Neural crest cell (in vitro differentiated cells): ENCODE results near the gene SHBG. TPM values are rescaled to one million over a fixed set of nuclear protein-coding genes. Genes with fewer than 3 reads are reported as not detected.
A peak's percentile ranks its signal among the peaks of the same experiment; 100 is the strongest.
"Not testable (repeated sequence)": the region's sequence is repeated elsewhere in the genome, so short reads cannot be mapped to it uniquely, and the experiment has no call there.

Experiments used
- DNase-seq: peaks from one replicate; pipeline ENCODE4 v3.0.0; 2021; ENCODE audit warnings: low read depth, mixed read lengths, low spot score
- H3K27ac Mint-ChIP-seq: one replicate; pipeline ENCODE4 v1.8.0; 2021; ENCODE audit warnings: mild to moderate bottlenecking, mixed read lengths; ENCODE audit not compliant: unreplicated experiment
- H3K27me3 Mint-ChIP-seq: 2 replicates; pipeline ENCODE4 v1.8.0; 2021; ENCODE audit warnings: low read depth, mild to moderate bottlenecking, mixed read lengths
- H3K36me3 Mint-ChIP-seq: 2 replicates; pipeline ENCODE4 v1.8.0; 2021; ENCODE audit warnings: low read depth, mild to moderate bottlenecking, mixed read lengths
- H3K4me1 Mint-ChIP-seq: 2 replicates; pipeline ENCODE4 v1.8.0; 2021; ENCODE audit warnings: mixed read lengths
- H3K4me3 Mint-ChIP-seq: one replicate; pipeline ENCODE4 v1.8.0; 2021; ENCODE audit warnings: mild to moderate bottlenecking, mixed read lengths
- H3K9me3 Mint-ChIP-seq: 2 replicates; pipeline ENCODE4 v1.8.0; 2021; ENCODE audit warnings: mixed read lengths
- CTCF ChIP-seq: fragments of 200-600 bp; sonication (generic); conservative IDR thresholded peaks from 2 replicates; pipeline ENCODE4 v1.5.0; 2021; ENCODE audit warnings: antibody characterized with exemption, mild to moderate bottlenecking
- total RNA-seq: library from RNA; stranded (reverse); gene quantifications from 2 replicates; pipeline ENCODE4 v1.2.1, GENCODE V29; 2021

SHBG gene
- total RNA-seq, 1 donor from 2014 or later = 2.5 TPM

- no peak overlapping the region for H3K4me3 Mint-ChIP-seq
- no peak overlapping the region for H3K27ac Mint-ChIP-seq
- H3K9me3 Mint-ChIP-seq = no peaks in the 10 kb centered on the region
- peaks cover 34% of the 10 kb centered on the region for H3K4me1 Mint-ChIP-seq
- no peak for TF ChIP-seq CTCF
- H3K27me3 Mint-ChIP-seq = no peaks in the 10 kb centered on the region
- no peaks in the 10 kb centered on the region for H3K36me3 Mint-ChIP-seq
- DNase-seq = no peak
These were observed 3.2 kb downstream of the SHBG start for GRCh38 chr17:7633093-7633492.

GRCh38 chr17:7634384-7634783 is 4.4 kb downstream of the SHBG start:
- peaks cover 33% of the 10 kb centered on the region for H3K4me1 Mint-ChIP-seq
- DNase-seq = peak; percentile 83
- no peak overlapping the region for H3K27ac Mint-ChIP-seq
- H3K27me3 Mint-ChIP-seq = no peaks in the 10 kb centered on the region
- no peaks in the 10 kb centered on the region for H3K36me3 Mint-ChIP-seq
- no peaks in the 10 kb centered on the region for H3K9me3 Mint-ChIP-seq
- H3K4me3 Mint-ChIP-seq = no peak overlapping the region
- TF ChIP-seq CTCF = peak; percentile 62

- DNase-seq = no peak
- H3K36me3 Mint-ChIP-seq = no peaks in the 10 kb centered on the region
- H3K27me3 Mint-ChIP-seq = no peaks in the 10 kb centered on the region
- no peaks in the 10 kb centered on the region for H3K9me3 Mint-ChIP-seq
- peak overlapping the region; percentile 12 for H3K27ac Mint-ChIP-seq
- H3K4me3 Mint-ChIP-seq = no peak overlapping the region
- peaks cover 22% of the 10 kb centered on the region for H3K4me1 Mint-ChIP-seq
- no peak for TF ChIP-seq CTCF
These were observed 6.2 kb downstream of the SHBG start for GRCh38 chr17:7636163-7636562.

GRCh38 chr17:7640783-7641182 is 10.8 kb downstream of the SHBG start:
- no peak overlapping the region for H3K4me3 Mint-ChIP-seq
- H3K27ac Mint-ChIP-seq = no peak overlapping the region
- peaks cover 4% of the 10 kb centered on the region for H3K27me3 Mint-ChIP-seq
- H3K4me1 Mint-ChIP-seq = peaks cover 7% of the 10 kb centered on the region
- TF ChIP-seq CTCF = no peak
- DNase-seq = no peak
- no peaks in the 10 kb centered on the region for H3K9me3 Mint-ChIP-seq
- no peaks in the 10 kb centered on the region for H3K36me3 Mint-ChIP-seq

GRCh38 chr17:7641635-7642034 is 11.7 kb downstream of the SHBG start:
- not testable (repeated sequence) for H3K4me3 Mint-ChIP-seq, H3K4me1 Mint-ChIP-seq, H3K27ac Mint-ChIP-seq, H3K9me3 Mint-ChIP-seq, H3K36me3 Mint-ChIP-seq, DNase-seq, H3K27me3 Mint-ChIP-seq

GRCh38 chr17:7644775-7645174 is 14.8 kb downstream of the SHBG start:
- Mint-ChIP-seq H3K27me3 (peaks cover 4% of the 10 kb centered on the region), H3K4me3 (no peak overlapping the region), H3K4me1 (peaks cover under 1% of the 10 kb centered on the region), H3K27ac (peak overlapping the region; percentile 54), H3K9me3 (no peaks in the 10 kb centered on the region), H3K36me3 (no peaks in the 10 kb centered on the region)
- DNase-seq = no peak
- no peak for TF ChIP-seq CTCF
